DMS53 treated with DMSO at 0.1 percent for 48 hours (cell line): ENCODE results near the gene LOXL1.
A peak's percentile ranks its signal among the peaks of the same experiment; 100 is the strongest.

ENCODE experiments used
- DNase-seq: peaks from one replicate; lab custom pipeline; 2025; ENCODE audit not compliant: unreplicated experiment; lab: John Stamatoyannopoulos, UW

The LOXL1 gene

GRCh38 chr15:73926219-73927002 is at the start of gene LOXL1:
Gene LOXL1 (plus strand): TSS chr15:73926462. CDS start chr15:73926784, 322 bp downstream.
- DNase-seq: peak; percentile 7

GRCh38 chr15:73879426-73879825 is 46.8 kb upstream of the LOXL1 start:
- no peak for DNase-seq

GRCh38 chr15:73881579-73882320 is 44.5 kb upstream of the LOXL1 start:
- DNase-seq: no peak

- DNase-seq: no peak
Observed at GRCh38 chr15:73882761-73883419, 43.4 kb upstream of the LOXL1 start.

- no peak for DNase-seq
Observed at GRCh38 chr15:73884159-73884558, 42.1 kb upstream of the LOXL1 start.

- DNase-seq: no peak
Observed at GRCh38 chr15:73885954-73886700, 40.1 kb upstream of the LOXL1 start.

GRCh38 chr15:73886717-73887345 is 39.4 kb upstream of the LOXL1 start:
- DNase-seq: no peak

GRCh38 chr15:73887481-73887880 is 38.8 kb upstream of the LOXL1 start:
- DNase-seq: no peak

- DNase-seq: no peak
Observed at GRCh38 chr15:73888224-73889041, 37.8 kb upstream of the LOXL1 start.

- no peak for DNase-seq
Observed at GRCh38 chr15:73889053-73889761, 37.1 kb upstream of the LOXL1 start.

GRCh38 chr15:73889762-73890124 is 36.5 kb upstream of the LOXL1 start:
- no peak for DNase-seq

- no peak for DNase-seq
Observed at GRCh38 chr15:73891328-73892315, 34.6 kb upstream of the LOXL1 start.

GRCh38 chr15:73892446-73893226 is 33.6 kb upstream of the LOXL1 start:
- no peak for DNase-seq

GRCh38 chr15:73894133-73894814 is 32.0 kb upstream of the LOXL1 start:
- no peak for DNase-seq

GRCh38 chr15:73897441-73898261 is 28.6 kb upstream of the LOXL1 start:
- DNase-seq: peak; percentile 13
